Nucleus accumbens (tissue), 56 donors: ENCODE results near the gene P2RY6.
A peak's percentile ranks its signal among the peaks of the same experiment; 100 is the strongest.

Source experiments
- DNase-seq, 56 donors: peaks; one replicate each; lab custom pipeline; 2025; lab: John Stamatoyannopoulos, UW

The P2RY6 gene

DNA sequence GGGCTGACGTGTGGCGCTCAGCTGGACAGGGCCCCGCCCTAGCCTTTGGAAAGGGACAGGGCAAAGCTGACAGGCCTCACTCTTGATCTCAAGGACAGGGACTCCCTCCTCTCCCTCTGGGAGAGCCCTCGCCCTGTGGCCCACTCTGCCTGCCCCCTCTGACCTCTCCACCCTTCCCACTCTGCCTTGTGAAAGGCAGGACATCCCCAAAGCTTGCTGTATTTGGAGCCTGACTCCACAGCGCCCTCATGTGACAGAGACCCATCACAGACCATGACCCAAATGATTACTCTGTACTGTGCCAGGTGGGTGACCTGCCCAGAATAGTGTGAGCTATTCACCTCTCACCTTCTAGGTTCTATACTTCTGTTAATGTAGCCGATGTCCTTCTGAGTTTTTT is 35.3 kb upstream of the P2RY6 start:
- peak in 3 of 56 donors; percentile 6 to 28 (median 24) for DNase-seq

DNA sequence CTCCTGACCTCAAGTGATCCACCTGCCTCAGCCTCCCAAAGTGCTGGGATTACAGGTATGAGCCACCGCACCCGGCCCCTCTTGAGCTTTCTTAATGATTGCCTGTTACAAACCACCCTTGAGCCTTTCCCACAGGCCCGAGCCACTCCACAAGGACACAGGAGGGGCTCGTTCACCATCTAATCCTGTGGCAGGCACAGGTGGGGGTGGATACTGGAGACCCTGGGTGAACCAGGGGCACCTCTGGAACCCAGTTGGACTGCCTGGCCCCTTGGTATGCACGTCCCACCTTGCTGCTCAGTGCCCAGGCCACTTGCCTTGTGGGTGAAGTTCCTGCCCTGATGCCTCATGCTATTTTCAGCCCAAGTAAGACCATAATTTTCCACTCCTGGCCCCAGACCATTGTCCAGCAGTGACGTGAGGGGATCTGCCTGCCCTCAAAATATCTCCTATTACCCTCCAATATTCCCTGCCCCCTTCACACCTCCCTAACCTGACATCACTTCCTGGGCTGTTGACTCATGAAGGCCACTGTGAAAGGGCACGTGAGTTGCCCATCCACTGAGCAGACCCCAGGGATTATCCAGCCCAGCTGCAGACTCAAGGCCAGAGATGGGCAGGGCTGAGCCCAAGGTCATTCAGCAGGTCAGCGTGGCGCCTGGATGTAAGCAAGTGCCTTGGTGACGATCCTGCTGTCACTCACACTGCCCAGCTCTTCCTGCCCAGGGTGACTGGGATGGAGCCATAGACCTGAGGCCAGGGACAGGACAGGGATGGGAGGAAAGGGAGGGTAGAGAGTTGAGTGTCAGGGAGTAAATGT is 34.5 kb upstream of the P2RY6 start:
- DNase-seq, result no peak

DNA sequence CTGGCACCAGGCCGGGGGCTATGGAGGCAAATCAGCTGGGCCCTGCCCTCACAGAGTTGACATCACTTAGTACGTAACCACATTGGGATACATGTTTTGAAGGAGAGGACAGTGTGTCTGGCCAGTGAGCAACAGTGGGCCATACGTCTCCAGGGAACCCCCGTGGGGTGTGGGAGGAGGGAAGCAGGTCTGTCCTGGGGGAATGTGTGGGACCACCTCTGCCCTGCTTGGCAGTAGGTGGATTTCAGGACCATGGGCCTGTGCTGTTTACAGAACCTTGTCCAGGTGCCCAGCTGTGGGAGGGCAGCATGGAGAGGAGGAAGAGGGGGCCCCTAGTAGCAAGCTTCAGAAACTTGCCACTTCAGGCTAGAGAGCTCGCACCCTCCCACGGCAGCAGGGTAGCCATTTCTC is 33.0 kb upstream of the P2RY6 start:
- DNase-seq, result no peak

DNA sequence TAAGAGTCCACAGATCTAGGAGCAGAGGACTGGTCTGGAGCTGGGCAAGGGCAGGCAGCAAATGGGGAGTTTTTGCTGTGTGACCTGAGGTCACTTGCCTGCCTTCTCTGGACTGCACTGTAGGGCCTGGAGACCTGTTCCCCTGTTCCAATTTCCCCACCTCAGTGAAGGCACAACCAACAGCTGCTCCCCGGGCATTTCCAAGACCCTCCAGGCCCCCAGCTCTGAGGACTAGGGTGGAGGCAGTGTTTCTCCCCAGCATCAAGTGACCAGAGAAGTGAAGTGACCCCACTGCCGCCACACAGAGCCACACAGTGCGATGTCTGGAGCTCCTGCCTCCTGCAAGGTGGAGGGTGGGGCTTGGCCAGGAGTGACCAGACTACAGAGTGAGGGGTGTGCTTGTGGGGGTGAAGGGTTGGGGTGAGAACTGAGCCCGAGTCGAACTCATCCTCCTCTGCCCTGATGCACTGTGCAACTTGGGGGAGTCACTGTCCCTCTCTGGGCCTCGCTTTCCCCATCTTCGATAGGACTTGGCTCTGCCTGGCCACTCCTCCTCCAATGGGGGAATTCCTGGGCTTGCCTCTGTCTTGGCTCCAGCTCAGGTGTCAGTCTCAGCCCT is 32.5 kb upstream of the P2RY6 start:
- DNase-seq, result no peak

DNA sequence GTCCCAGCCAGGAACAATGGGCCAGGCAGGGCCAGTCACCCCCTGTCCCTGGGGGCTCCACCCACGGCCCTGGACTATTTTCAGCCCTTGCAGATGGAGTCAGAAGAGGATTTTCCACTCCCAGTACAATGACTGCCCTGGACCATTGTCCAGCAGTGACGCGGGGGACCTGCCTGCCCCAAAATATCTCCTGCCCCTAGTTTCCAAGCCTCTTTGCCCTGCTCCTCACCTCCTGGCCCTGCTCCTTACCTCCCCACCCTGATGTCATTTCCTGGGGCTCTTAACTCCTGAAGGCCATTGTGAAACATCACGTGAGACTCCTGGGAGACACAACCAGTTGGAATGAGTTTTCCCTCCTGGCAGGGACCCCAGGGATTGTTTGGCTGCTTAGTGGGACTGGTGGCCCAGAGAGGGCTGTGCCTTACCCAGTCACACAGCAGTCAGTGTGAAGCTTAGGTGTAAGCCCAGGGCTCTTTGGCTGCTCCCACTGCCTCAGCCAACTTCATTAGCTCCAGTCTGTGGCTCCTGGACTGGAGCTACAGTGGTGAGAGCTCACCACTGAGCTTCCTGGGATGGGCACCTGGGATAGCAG is 31.9 kb upstream of the P2RY6 start:
- DNase-seq, result peak in 1 of 56 donors; percentile 15

DNA sequence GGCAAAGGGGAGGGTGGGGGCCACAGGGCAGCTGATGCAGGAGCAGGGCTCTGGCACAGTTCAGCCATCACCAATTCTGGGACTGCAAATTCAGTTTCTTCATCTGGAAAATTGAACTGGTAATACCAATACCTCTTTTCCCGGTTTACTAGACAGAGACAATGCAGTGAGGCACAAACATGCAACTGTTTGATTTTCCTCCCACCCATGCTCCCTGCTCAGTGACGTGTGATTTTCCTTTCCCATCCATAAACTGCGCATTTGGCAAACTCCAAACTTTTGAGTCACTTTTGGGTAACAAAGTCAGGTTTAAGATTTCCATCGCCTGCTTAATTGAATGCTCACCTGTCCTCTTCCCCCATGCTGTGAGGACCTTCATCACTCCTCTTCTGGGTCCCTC is 30.8 kb upstream of the P2RY6 start:
- DNase-seq, result no peak

DNA sequence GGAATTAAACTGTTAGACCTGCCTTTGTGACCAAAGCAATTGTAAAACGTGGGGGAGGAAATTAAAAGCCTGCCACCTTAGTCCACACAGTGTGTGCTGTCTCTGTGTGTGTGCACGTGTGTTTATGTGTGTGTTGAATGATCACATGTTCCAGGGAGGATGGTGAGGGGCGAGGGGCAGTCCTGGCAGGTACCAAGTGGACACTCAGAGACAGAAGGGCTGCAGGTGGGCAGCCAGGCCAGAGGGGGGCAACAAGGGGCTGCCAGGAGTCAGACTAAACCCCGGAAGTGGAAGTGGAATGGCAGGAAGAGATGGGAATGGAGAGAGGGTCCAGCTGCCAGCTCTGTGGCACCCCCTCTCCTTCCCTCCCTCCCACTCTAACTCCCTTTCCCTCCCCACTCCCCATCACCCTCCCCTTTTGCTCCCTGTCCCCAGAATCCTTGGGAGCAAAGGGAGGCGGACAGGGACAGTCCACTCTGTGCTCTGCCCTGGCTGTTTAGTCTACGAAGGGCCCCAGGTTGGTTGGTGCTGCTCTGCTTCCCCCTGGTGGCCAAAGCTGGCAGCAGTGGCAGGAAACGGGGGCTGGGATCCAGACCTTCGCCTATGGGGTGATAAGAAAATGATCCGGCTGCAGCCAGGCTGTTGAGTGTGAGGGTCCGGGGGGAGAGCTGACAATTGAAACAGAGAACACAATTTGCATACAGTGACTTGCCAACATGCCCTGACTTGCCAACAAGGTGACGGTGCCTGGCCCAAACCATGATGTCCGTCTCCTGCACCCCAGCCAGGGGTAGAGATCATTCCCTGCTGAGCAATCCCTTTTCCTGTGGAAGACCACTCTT is 29.7 kb upstream of the P2RY6 start:
- DNase-seq, result peak in 47 of 56 donors; percentile 8 to 82 (median 46)

DNA sequence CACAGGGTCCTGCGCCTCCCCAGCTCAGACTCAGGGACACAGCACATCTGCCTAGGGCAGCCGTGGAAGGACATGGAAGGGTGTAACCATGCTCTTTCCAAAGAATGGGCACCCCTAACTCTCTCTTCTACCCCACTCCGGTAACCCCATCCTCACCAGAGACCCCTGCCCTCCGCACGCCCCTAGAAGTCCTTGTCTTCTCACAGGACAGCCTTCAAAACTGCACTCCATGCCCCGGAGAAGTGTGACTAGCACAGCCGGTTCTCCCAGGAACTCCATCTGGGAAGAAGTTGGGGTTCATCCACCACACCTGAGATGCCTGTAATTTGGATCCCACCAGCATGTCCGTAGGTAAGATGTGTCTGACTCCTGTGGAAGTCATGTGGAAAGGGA is 29.0 kb upstream of the P2RY6 start:
- DNase-seq, result no peak

DNA sequence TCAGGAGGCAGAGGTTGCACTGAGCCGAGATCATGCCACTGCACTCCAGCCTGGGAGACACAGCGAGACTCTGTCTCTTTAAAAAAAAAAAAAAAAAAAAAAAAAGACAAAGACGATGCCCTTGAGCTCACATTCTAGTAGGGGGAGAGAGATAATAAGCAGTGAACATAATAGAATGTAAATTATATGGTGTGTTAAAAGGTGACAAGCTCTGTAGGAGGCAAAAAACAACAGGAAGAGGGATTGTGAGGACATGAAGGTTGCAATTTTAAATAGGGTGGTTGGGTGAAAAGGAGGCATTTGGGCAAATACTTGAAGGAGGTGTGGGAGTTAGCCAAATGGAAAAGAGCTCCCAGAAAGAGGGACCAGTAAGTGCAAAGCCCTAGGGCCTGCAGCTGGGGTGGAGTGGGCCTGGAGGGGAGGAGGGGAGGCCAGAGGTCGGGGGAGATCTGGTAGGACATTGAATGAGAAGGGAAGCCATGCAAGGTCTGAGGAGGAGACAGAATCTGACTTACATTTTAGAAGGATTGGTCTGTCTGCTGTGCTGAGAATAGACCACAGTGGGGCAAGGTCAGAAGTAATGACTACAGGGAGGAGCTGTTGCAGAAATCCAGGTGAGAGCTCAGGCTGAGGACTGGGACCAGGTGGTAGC is 27.4 kb upstream of the P2RY6 start:
- DNase-seq, result no peak

DNA sequence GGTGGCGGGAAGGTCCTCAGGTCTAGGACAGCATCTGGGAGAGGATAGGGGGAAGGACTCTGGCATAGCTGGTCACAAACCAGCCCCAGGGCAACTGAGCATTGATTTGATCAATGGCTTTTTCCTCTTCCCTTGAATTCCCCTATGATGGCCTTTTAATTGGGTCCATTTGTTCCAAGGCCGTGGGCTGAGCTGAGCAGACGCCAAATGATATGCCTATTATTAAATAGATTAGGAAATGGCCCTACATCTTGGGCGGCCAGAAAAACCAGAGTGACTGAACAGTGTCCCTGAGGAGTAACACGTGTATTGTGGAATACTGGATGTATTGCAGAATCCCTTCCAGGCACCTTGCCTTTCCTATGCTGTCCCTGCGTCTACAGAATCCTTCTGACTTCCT is 26.7 kb upstream of the P2RY6 start:
- no peak for DNase-seq

DNA sequence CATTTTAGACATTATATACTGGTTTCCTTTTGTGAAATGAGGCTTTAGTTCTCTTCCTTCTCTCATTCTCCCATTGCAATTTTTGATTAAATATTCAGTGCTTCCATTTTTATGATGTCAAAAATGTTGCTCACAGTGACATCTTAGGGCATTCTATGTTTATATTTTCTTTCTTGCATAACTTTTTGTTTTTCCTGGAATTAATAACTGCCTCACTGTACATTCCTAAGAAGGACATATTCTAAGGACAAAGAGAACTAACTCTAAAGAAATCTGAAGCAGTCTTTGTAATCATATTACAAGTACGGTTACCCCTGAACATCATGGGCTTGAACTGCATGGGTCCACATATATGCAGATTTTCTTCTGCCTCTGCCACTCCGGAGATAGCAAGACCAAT is 25.8 kb upstream of the P2RY6 start:
- DNase-seq, result no peak

DNA sequence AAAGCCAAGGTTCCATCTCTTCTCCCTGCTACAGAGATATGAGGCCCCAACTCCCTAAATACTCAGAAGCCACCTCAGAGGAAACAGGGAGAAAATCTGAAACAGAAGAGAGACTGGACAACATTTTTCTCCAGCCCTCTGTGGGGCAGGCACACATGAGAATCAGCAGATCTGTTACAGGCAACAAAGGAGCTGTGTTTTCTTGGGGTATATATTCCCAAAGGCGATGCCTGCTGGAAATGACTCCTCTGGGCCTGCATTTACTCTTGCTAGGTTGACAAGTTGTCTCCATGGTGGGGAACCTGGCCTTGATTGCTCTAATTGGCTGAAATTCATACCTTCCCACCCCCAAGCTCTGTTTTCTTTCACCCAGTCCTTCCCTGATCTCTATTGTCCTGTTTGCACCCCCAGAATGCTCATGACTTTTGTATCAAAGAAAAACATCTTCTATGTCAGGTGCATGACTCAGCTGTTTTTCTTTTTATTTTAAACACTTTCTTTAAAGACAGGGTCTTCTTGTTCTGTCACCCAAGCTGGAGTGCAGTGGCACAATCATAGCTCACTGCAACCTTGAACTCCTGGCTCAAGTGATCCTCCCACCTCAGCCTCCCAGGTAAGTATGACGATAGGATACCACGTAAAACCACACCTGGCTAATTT is 23.5 kb upstream of the P2RY6 start:
- no peak for DNase-seq

DNA sequence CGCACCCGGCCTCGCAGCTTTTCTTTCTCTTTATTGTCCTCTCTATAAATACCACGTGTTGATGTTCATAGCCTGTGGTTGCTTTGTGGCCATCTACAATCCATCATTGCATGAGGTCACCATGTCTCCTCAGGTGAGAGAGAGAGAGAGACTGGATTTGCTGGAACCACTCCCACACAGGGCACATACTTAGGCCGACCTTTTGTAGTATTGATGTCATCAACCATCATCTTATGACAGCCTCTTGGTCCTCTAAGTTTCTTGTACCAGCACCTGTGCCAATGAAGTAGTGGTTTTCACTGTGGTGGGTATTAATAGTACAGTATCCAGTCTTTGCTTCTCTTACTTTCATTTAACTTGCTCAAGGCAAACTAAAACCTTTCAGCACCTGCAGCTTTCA is 22.8 kb upstream of the P2RY6 start:
- DNase-seq, result no peak

DNA sequence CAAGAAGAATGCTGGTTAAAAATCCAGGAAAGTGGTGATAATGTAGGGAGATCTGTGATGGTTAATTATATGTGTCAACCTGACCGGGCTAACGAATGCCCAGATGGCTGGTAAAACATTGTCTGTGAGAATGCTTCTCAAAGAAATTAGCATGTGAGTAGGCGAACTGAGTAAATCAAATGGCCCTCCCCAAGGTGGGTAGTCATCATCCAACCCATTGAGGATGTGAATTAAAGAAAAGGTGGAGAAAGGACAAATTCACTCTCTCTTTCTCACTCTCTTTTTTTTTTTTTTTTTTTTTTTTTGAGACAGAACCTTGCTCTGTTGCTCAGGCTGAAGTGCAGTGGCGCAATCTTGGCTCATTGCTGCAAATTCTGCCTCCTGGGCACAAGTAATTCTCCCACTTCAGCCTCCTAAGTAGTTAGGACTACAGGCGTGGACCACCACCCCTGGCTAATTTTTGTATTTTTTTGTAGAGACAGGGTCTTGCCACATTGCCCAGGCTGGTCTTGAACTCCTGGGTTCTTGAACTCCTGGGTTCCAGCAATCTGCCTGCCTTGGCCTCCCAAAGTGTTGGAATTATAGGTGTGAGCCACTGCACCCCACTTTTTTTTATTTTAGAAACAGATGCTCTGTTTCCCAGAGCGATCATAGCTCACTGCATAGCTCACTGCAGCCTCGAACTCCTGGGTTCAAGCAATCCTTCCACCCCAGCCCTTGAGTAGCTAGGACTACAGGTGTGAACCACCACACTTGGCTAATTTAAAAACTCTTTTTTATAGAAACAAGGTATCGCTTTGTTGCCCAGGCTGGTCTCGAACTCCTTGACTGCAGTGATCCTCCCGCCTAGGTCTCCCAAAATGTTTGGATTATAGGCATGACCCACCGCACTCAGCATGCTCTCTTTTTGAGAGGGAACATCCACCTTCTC is 22.0 kb upstream of the P2RY6 start:
- no peak for DNase-seq

DNA sequence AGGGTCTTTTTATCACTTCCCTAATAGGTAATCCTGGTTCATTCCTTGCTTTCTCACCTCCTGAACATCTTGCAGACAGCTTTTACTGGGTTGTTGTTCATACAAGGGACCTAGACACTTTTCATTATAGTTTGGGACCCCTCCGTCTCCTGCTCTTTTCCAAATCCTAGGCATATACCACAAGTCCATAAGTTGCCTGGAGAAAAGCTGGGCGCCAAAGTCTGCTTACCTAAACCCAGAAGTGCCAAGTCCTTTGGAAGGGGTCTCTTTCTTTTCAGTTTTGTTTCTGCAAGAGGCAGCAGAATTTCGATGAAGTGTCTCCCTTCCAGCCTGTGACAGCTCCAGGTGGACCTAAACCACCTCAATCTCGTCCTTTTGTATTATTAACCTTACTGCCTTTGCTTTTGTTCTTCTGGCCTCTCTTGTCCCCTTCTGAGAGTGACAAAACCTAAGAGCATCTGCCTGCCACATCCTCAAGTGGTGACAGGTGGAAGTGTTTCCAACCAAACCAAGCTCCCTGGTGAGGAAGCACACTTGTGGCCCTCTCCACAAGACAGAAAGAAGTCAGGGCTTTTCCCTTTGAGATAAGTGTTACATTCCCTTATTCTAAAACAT is 19.5 kb upstream of the P2RY6 start:
- DNase-seq, result no peak

DNA sequence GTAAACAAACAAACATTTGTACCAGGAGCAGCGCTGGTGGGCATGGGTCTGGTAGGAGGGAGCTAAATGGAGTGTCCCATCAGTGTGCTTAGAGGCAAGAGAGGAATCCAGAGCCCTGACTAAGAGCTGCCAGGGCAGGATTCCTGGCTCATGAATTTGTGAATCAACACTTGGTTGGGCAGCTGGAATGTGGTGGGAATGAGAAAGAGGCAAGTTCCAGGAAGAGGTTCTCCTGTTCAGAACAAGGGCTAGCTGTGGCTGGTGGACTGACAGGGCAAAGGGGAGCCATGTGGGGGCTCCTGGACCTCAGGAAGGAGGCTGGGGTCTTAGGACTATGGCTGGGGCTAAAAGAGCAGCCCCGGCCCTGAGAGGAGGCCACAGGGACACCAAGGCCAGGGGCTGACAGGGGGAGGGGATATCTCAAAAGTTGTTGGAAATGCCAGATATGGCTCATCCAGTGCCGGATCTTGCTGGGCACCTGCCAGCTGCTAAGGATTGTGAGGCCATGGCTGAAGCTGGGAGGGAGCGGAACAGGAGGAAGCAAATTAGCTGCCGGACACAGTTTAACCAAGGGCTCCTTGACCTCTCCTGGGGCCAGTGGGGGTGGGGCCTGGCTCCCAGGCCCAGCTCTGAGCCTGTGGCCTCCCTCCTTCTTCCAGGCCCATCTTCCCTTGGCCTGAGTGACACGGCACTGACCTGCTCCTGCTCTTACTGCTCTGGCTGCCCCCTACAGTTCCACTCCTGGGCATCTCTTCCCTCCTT is 14.6 kb upstream of the P2RY6 start:
- peak in 2 of 56 donors; percentile 19 to 45 for DNase-seq
